ENCODE data around the gene MAP2K2.
A peak's percentile ranks its signal among the peaks of the same experiment; 100 is the strongest.

The MAP2K2 gene

GRCh38 chr19:4060621-4061177, 63.2 kb downstream of the MAP2K2 start:
- DNase-seq (ENCODE audit: low spot score), result no peak

- no peak for DNase-seq (ENCODE audit: low spot score)
These were observed 63.9 kb downstream of the MAP2K2 start for GRCh38 chr19:4059891-4060620.

- DNase-seq (ENCODE audit: low spot score), result no peak
These were observed 64.5 kb downstream of the MAP2K2 start for GRCh38 chr19:4059453-4059871.

GRCh38 chr19:4058693-4059452, 65.0 kb downstream of the MAP2K2 start:
- no peak for DNase-seq (ENCODE audit: low spot score)

GRCh38 chr19:4057931-4058692, 65.8 kb downstream of the MAP2K2 start:
- peak; percentile 47 for DNase-seq (ENCODE audit: low spot score)

- DNase-seq (ENCODE audit: low spot score), result no peak
These were observed 68.7 kb downstream of the MAP2K2 start for GRCh38 chr19:4055209-4055552.

GRCh38 chr19:4054441-4055208, 69.3 kb downstream of the MAP2K2 start:
- DNase-seq (ENCODE audit: low spot score), result no peak

GRCh38 chr19:4053423-4054324, 70.2 kb downstream of the MAP2K2 start:
- DNase-seq (ENCODE audit: low spot score), result no peak

- DNase-seq (ENCODE audit: low spot score), result no peak
These were observed 70.9 kb downstream of the MAP2K2 start for GRCh38 chr19:4052993-4053422.

- DNase-seq (ENCODE audit: low spot score), result no peak
These were observed 71.6 kb downstream of the MAP2K2 start for GRCh38 chr19:4052114-4052992.

- DNase-seq (ENCODE audit: low spot score), result no peak
These were observed 72.5 kb downstream of the MAP2K2 start for GRCh38 chr19:4051175-4052101.

GRCh38 chr19:4049432-4049831, 74.5 kb downstream of the MAP2K2 start:
- DNase-seq (ENCODE audit: low spot score), result no peak

- DNase-seq (ENCODE audit: low spot score), result no peak
These were observed 76.8 kb downstream of the MAP2K2 start for GRCh38 chr19:4046946-4047683.

GRCh38 chr19:4046362-4046691, 77.6 kb downstream of the MAP2K2 start:
- no peak for DNase-seq (ENCODE audit: low spot score)

- no peak for DNase-seq (ENCODE audit: low spot score)
These were observed 78.1 kb downstream of the MAP2K2 start for GRCh38 chr19:4045597-4046361.

GRCh38 chr19:4044990-4045465, 78.9 kb downstream of the MAP2K2 start:
- DNase-seq (ENCODE audit: low spot score), result no peak

Measured in hematopoietic multipotent progenitor cell treated with erythropoietin and hydrocortisone succinate and interleukin-3 and kit ligand, for 15 days (in vitro differentiated cells).